T-helper 2 cell treated with Interferon-gamma antibody and Interleukin-4, amounts not matched to agents 5 μg/mL and 100 μg/mL, for 36 hours (primary cell): ENCODE data around the gene COX14.
"Not testable (repeated sequence)": the region's sequence is repeated elsewhere in the genome, so short reads cannot be mapped to it uniquely, and the experiment has no call there.

ENCODE experiments used
- DNase-seq: peaks from one replicate; pipeline ENCODE4 v3.0.0; 2021; ENCODE audit warnings: low spot score
- H3K27ac Mint-ChIP-seq: one replicate; pipeline ENCODE4 v1.8.0; 2021; ENCODE audit warnings: mild to moderate bottlenecking, mixed read lengths
- H3K27me3 Mint-ChIP-seq: one replicate; pipeline ENCODE4 v1.8.0; 2021; ENCODE audit warnings: low read depth, mixed read lengths
- H3K36me3 Mint-ChIP-seq: one replicate; pipeline ENCODE4 v1.8.0; 2021; ENCODE audit warnings: low read depth, mixed read lengths
- H3K4me1 Mint-ChIP-seq: one replicate; pipeline ENCODE4 v1.8.0; 2021; ENCODE audit warnings: low read depth, mixed read lengths
- H3K4me3 Mint-ChIP-seq: one replicate; pipeline ENCODE4 v1.8.0; 2022; ENCODE audit warnings: mild to moderate bottlenecking, moderate library complexity, mixed read lengths
- H3K9me3 Mint-ChIP-seq: one replicate; pipeline ENCODE4 v1.8.0; 2021; ENCODE audit warnings: mixed read lengths

COX14 gene

GRCh38 chr12:50078281-50078680 lies 33.8 kb upstream of the COX14 start:
- Mint-ChIP-seq H3K36me3 (no peaks in the 10 kb centered on the region), H3K27ac (no peak overlapping the region), H3K9me3 (no peaks in the 10 kb centered on the region), H3K4me1 (peaks cover 4% of the 10 kb centered on the region), H3K27me3 (no peaks in the 10 kb centered on the region), H3K4me3 (no peak overlapping the region)
- no peak for DNase-seq

GRCh38 chr12:50079771-50080170 lies 32.3 kb upstream of the COX14 start:
- DNase-seq = no peak
- no peaks in the 10 kb centered on the region for H3K36me3 Mint-ChIP-seq
- no peak overlapping the region for H3K4me3 Mint-ChIP-seq
- peaks cover 8% of the 10 kb centered on the region for H3K4me1 Mint-ChIP-seq
- H3K27ac Mint-ChIP-seq = no peak overlapping the region
- H3K9me3 Mint-ChIP-seq = no peaks in the 10 kb centered on the region
- no peaks in the 10 kb centered on the region for H3K27me3 Mint-ChIP-seq

GRCh38 chr12:50081096-50081808 lies 30.8 kb upstream of the COX14 start:
- H3K4me1 Mint-ChIP-seq = peaks cover 11% of the 10 kb centered on the region
- no peak overlapping the region for H3K4me3 Mint-ChIP-seq
- H3K27me3 Mint-ChIP-seq = no peaks in the 10 kb centered on the region
- peak overlapping the region; percentile 24 for H3K27ac Mint-ChIP-seq
- no peak for DNase-seq
- H3K36me3 Mint-ChIP-seq = peaks cover 1% of the 10 kb centered on the region
- H3K9me3 Mint-ChIP-seq = no peaks in the 10 kb centered on the region

- peaks cover 19% of the 10 kb centered on the region for H3K4me1 Mint-ChIP-seq
- H3K27me3 Mint-ChIP-seq = no peaks in the 10 kb centered on the region
- no peaks in the 10 kb centered on the region for H3K9me3 Mint-ChIP-seq
- no peak overlapping the region for H3K4me3 Mint-ChIP-seq
- DNase-seq = no peak
- no peak overlapping the region for H3K27ac Mint-ChIP-seq
- peaks cover 9% of the 10 kb centered on the region for H3K36me3 Mint-ChIP-seq
Observed at GRCh38 chr12:50082644-50083043, 29.4 kb upstream of the COX14 start.

- Mint-ChIP-seq H3K4me1 (peaks cover 23% of the 10 kb centered on the region), H3K27me3 (no peaks in the 10 kb centered on the region), H3K27ac (peak overlapping the region; percentile 71), H3K36me3 (peaks cover 12% of the 10 kb centered on the region), H3K9me3 (no peaks in the 10 kb centered on the region), H3K4me3 (peak overlapping the region; percentile 70)
- no peak for DNase-seq
Observed at GRCh38 chr12:50083301-50083700, 28.7 kb upstream of the COX14 start.

GRCh38 chr12:50084409-50084774 lies 27.6 kb upstream of the COX14 start:
- H3K9me3 Mint-ChIP-seq, DNase-seq, H3K27me3 Mint-ChIP-seq: not testable (repeated sequence)
- peaks cover 30% of the 10 kb centered on the region for H3K4me1 Mint-ChIP-seq
- peak overlapping the region; percentile 93 for H3K4me3 Mint-ChIP-seq
- H3K27ac Mint-ChIP-seq = peak overlapping the region; percentile 96
- peaks cover 22% of the 10 kb centered on the region for H3K36me3 Mint-ChIP-seq

- peaks cover 30% of the 10 kb centered on the region for H3K4me1 Mint-ChIP-seq
- H3K27ac Mint-ChIP-seq = peak within 1 kb of the TSS; percentile 96
- peak; percentile 81 for DNase-seq
- peaks cover 28% of the 10 kb centered on the region for H3K36me3 Mint-ChIP-seq
- no peaks in the 10 kb centered on the region for H3K27me3 Mint-ChIP-seq
- H3K4me3 Mint-ChIP-seq = peak within 1 kb of the TSS; percentile 93
- no peaks in the 10 kb centered on the region for H3K9me3 Mint-ChIP-seq
Observed at GRCh38 chr12:50084775-50085614, 27.0 kb upstream of the COX14 start, which contains the start of gene SMARCD1. Gene SMARCD1, plus strand, starts transcription at chr12:50085342. Its CDS starts 28 bp downstream, at chr12:50085370.

- Mint-ChIP-seq H3K9me3 (no peaks in the 10 kb centered on the region), H3K36me3 (peaks cover 32% of the 10 kb centered on the region), H3K27ac (peak overlapping the region; percentile 89), H3K4me3 (peak overlapping the region; percentile 93), H3K4me1 (peaks cover 30% of the 10 kb centered on the region), H3K27me3 (no peaks in the 10 kb centered on the region)
- DNase-seq = no peak
Observed at GRCh38 chr12:50085615-50086072, 26.4 kb upstream of the COX14 start.

GRCh38 chr12:50086148-50086547 lies 25.9 kb upstream of the COX14 start:
- Mint-ChIP-seq H3K4me1 (peaks cover 30% of the 10 kb centered on the region), H3K36me3 (peaks cover 34% of the 10 kb centered on the region), H3K9me3 (no peaks in the 10 kb centered on the region), H3K4me3 (peak overlapping the region; percentile 93), H3K27me3 (no peaks in the 10 kb centered on the region), H3K27ac (peak overlapping the region; percentile 89)
- DNase-seq = no peak

GRCh38 chr12:50087151-50087550 lies 24.9 kb upstream of the COX14 start:
- H3K9me3 Mint-ChIP-seq = no peaks in the 10 kb centered on the region
- no peak for DNase-seq
- H3K36me3 Mint-ChIP-seq = peaks cover 42% of the 10 kb centered on the region
- H3K27me3 Mint-ChIP-seq = no peaks in the 10 kb centered on the region
- no peak overlapping the region for H3K27ac Mint-ChIP-seq
- H3K4me3 Mint-ChIP-seq = no peak overlapping the region
- peaks cover 30% of the 10 kb centered on the region for H3K4me1 Mint-ChIP-seq

- Mint-ChIP-seq H3K27ac (no peak overlapping the region), H3K9me3 (no peaks in the 10 kb centered on the region), H3K4me3 (peak overlapping the region; percentile 4), H3K4me1 (peaks cover 30% of the 10 kb centered on the region), H3K36me3 (peaks cover 45% of the 10 kb centered on the region), H3K27me3 (no peaks in the 10 kb centered on the region)
- DNase-seq = no peak
Observed at GRCh38 chr12:50087995-50088394, 24.0 kb upstream of the COX14 start.

GRCh38 chr12:50088577-50089335 lies 23.3 kb upstream of the COX14 start:
- H3K36me3 Mint-ChIP-seq = peaks cover 47% of the 10 kb centered on the region
- peaks cover 28% of the 10 kb centered on the region for H3K4me1 Mint-ChIP-seq
- H3K4me3 Mint-ChIP-seq = no peak overlapping the region
- DNase-seq = peak; percentile 35
- H3K27ac Mint-ChIP-seq = no peak overlapping the region
- no peaks in the 10 kb centered on the region for H3K27me3 Mint-ChIP-seq
- H3K9me3 Mint-ChIP-seq = no peaks in the 10 kb centered on the region

GRCh38 chr12:50089730-50090129 lies 22.3 kb upstream of the COX14 start:
- peaks cover 26% of the 10 kb centered on the region for H3K4me1 Mint-ChIP-seq
- no peak overlapping the region for H3K4me3 Mint-ChIP-seq
- no peaks in the 10 kb centered on the region for H3K9me3 Mint-ChIP-seq
- H3K27ac Mint-ChIP-seq = no peak overlapping the region
- no peak for DNase-seq
- peaks cover 54% of the 10 kb centered on the region for H3K36me3 Mint-ChIP-seq
- H3K27me3 Mint-ChIP-seq = no peaks in the 10 kb centered on the region

- no peak for DNase-seq
- no peak overlapping the region for H3K27ac Mint-ChIP-seq
- H3K36me3 Mint-ChIP-seq = peaks cover 58% of the 10 kb centered on the region
- H3K4me1 Mint-ChIP-seq = peaks cover 25% of the 10 kb centered on the region
- no peaks in the 10 kb centered on the region for H3K9me3 Mint-ChIP-seq
- H3K4me3 Mint-ChIP-seq = no peak overlapping the region
- no peaks in the 10 kb centered on the region for H3K27me3 Mint-ChIP-seq
Observed at GRCh38 chr12:50090391-50090790, 21.6 kb upstream of the COX14 start.
